Right renal cortex interstitium (tissue), 3 donors: ENCODE results near the gene KDM5A. TPM values are rescaled to one million over a fixed set of nuclear protein-coding genes. Genes with fewer than 3 reads are reported as not detected.
"Not testable (repeated sequence)": the region's sequence is repeated elsewhere in the genome, so short reads cannot be mapped to it uniquely, and the experiment has no call there.

Experiments used
- DNase-seq, 3 donors: peaks; one replicate each; pipeline ENCODE4 v3.0.0-alpha.2; 2013; ENCODE audit warnings: low read depth in 3 of 3, low spot score in 2 of 3
- polyA plus RNA-seq, 3 donors: library from polyadenylated mRNA; unstranded; fragments of 120-200 nt; gene quantifications; one replicate each; pipeline ENCODE4 v1.2.1, GENCODE V29; 2013; ENCODE audit not compliant: insufficient read length in 3 of 3

The KDM5A gene
- polyA plus RNA-seq, 3 donors = 44.1 to 47.4 (median 44.2) TPM

GRCh38 chr12:242496-242895 lies 146.6 kb downstream of the KDM5A start:
- no peak for DNase-seq

- no peak for DNase-seq
These were observed 147.9 kb downstream of the KDM5A start for GRCh38 chr12:241266-241665.

GRCh38 chr12:240566-240965 lies 148.6 kb downstream of the KDM5A start:
- no peak for DNase-seq

GRCh38 chr12:238736-239398 lies 150.3 kb downstream of the KDM5A start:
- DNase-seq = no peak

GRCh38 chr12:238116-238515 lies 151.0 kb downstream of the KDM5A start:
- no peak for DNase-seq

GRCh38 chr12:237026-237815 lies 151.9 kb downstream of the KDM5A start:
- DNase-seq = no peak

- no peak for DNase-seq
These were observed 152.7 kb downstream of the KDM5A start for GRCh38 chr12:236445-236844.

GRCh38 chr12:235967-236366 lies 153.2 kb downstream of the KDM5A start:
- not testable (repeated sequence) for DNase-seq

GRCh38 chr12:234891-235415 lies 154.2 kb downstream of the KDM5A start:
- DNase-seq = no peak

GRCh38 chr12:234019-234418 lies 155.1 kb downstream of the KDM5A start:
- no peak for DNase-seq

GRCh38 chr12:233615-233968 lies 155.5 kb downstream of the KDM5A start:
- no peak for DNase-seq

GRCh38 chr12:232731-233614 lies 156.1 kb downstream of the KDM5A start:
- no peak for DNase-seq

GRCh38 chr12:230925-231671 lies 158.0 kb downstream of the KDM5A start:
- DNase-seq = no peak

Other genes with a start within 250 kb of the KDM5A start
- gene SLC6A12, start 175.2 kb downstream of the KDM5A start, polyA plus RNA-seq = 10 to 100 TPM; 13.2 to 14.5 (median 14.5) TPM
- gene SLC6A13, start 126.5 kb downstream of the KDM5A start, polyA plus RNA-seq = 10 to 100 TPM; 47.4 to 52.9 (median 50.8) TPM
- gene CCDC77, start 12.3 kb upstream of the KDM5A start, polyA plus RNA-seq = 10 to 100 TPM; 22.5 to 30.5 (median 22.7) TPM
- 10 to 100 TPM; 14.2 to 16.8 (median 14.6) TPM for gene B4GALNT3, start 70.6 kb upstream of the KDM5A start, polyA plus RNA-seq